ENCODE data around the gene B3GAT2.
A peak's percentile ranks its signal among the peaks of the same experiment; 100 is the strongest.
"Not testable (repeated sequence)": the region's sequence is repeated elsewhere in the genome, so short reads cannot be mapped to it uniquely, and the experiment has no call there.

The B3GAT2 gene

DNA sequence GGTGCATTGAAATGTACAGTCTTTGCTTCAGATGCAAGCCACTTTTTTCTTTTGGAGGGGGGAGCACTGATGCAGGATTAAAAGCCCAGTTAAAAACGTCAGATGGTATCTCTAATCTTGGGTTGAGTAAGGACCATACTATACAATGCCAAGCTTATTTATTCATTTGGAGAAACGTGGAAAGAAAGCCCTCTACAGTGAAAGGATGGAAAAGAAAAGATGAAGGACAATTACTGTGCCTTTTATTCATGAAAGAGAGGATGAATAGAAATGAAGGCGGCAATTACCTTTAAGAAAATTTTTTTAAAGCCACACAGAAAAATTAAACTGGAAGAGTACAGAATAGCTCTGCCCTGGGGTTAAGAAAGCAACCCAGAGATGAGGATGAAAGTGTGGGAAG is 2.7 kb downstream of the B3GAT2 start:
- H3K36me3 Mint-ChIP-seq (ENCODE audit: low read depth): no peaks in the 10 kb centered on the region
- H3K4me1 Mint-ChIP-seq: peaks cover 14% of the 10 kb centered on the region
- no peak overlapping the region for H3K27ac Mint-ChIP-seq
- ATAC-seq (no peak), DNase-seq (no peak)
- H3K4me3 Mint-ChIP-seq: no peak overlapping the region
- H3K27me3 Mint-ChIP-seq: peaks cover 61% of the 10 kb centered on the region
- H3K9me3 Mint-ChIP-seq: no peaks in the 10 kb centered on the region

DNA sequence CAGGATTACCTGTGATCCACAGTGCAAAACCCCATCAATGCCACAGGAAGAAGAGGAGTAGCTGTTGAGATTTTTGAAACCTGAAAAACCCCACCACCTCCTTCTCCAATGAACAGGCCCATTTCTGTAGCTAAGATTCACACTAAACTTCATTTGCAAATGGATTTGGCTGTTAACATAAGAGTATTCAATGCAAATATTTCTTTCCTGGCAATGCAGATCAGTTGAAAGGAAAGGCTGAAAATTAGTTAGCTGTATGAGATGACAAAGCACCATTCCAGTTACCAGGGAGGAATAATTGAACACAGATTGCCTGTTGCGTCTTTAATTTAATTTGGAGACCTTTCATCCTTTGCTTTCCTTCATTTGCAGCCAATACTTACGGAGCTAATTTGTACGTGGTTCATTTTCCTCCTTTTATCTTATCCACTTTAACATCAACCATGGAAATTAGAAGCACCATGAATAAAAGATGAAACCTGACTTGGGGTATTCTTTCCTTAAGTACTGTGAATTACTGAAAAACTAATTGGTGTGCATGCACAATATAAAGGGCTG is 4.2 kb downstream of the B3GAT2 start:
- H3K27ac Mint-ChIP-seq: no peak overlapping the region
- H3K36me3 Mint-ChIP-seq (ENCODE audit: low read depth): no peaks in the 10 kb centered on the region
- DNase-seq: no peak
- ATAC-seq: no peak
- H3K27me3 Mint-ChIP-seq: peaks cover 48% of the 10 kb centered on the region
- H3K4me3 Mint-ChIP-seq: no peak overlapping the region
- no peaks in the 10 kb centered on the region for H3K9me3 Mint-ChIP-seq
- H3K4me1 Mint-ChIP-seq: peaks cover 14% of the 10 kb centered on the region

- not testable (repeated sequence) for H3K4me1 Mint-ChIP-seq; H3K36me3 Mint-ChIP-seq (ENCODE audit: low read depth); DNase-seq; H3K9me3 Mint-ChIP-seq; H3K4me3 Mint-ChIP-seq; H3K27ac Mint-ChIP-seq; ATAC-seq
- peaks cover 12% of the 10 kb centered on the region for H3K27me3 Mint-ChIP-seq
Observed at GRCh38 chr6:70944321-70944720, 12.5 kb downstream of the B3GAT2 start.

GRCh38 chr6:70933853-70934252 is 23.0 kb downstream of the B3GAT2 start:
- no peak overlapping the region for H3K4me3 Mint-ChIP-seq
- ATAC-seq: no peak
- no peak for DNase-seq
- no peaks in the 10 kb centered on the region for H3K4me1 Mint-ChIP-seq
- peaks cover 10% of the 10 kb centered on the region for H3K27me3 Mint-ChIP-seq
- no peaks in the 10 kb centered on the region for H3K36me3 Mint-ChIP-seq (ENCODE audit: low read depth)
- no peaks in the 10 kb centered on the region for H3K9me3 Mint-ChIP-seq
- no peak overlapping the region for H3K27ac Mint-ChIP-seq

GRCh38 chr6:70905742-70906141 is 51.1 kb downstream of the B3GAT2 start:
- Mint-ChIP-seq H3K27ac (no peak overlapping the region), H3K36me3 (ENCODE audit: low read depth) (no peaks in the 10 kb centered on the region), H3K9me3 (no peaks in the 10 kb centered on the region), H3K4me1 (no peaks in the 10 kb centered on the region), H3K27me3 (peaks cover 10% of the 10 kb centered on the region), H3K4me3 (no peak overlapping the region)
- no peak for ATAC-seq
- DNase-seq: no peak

- Mint-ChIP-seq H3K27ac (no peak overlapping the region), H3K9me3 (no peaks in the 10 kb centered on the region), H3K4me1 (no peaks in the 10 kb centered on the region), H3K4me3 (no peak overlapping the region), H3K36me3 (ENCODE audit: low read depth) (no peaks in the 10 kb centered on the region), H3K27me3 (peaks cover 7% of the 10 kb centered on the region)
- DNase-seq (no peak), ATAC-seq (no peak)
Observed at GRCh38 chr6:70903665-70904452, 53.0 kb downstream of the B3GAT2 start.

- DNase-seq: no peak
- Mint-ChIP-seq H3K36me3 (ENCODE audit: low read depth) (no peaks in the 10 kb centered on the region), H3K4me3 (no peak overlapping the region), H3K27ac (no peak overlapping the region), H3K27me3 (peaks cover 10% of the 10 kb centered on the region), H3K9me3 (no peaks in the 10 kb centered on the region), H3K4me1 (no peaks in the 10 kb centered on the region)
- no peak for ATAC-seq
Observed at GRCh38 chr6:70901324-70901723, 55.5 kb downstream of the B3GAT2 start.

DNA sequence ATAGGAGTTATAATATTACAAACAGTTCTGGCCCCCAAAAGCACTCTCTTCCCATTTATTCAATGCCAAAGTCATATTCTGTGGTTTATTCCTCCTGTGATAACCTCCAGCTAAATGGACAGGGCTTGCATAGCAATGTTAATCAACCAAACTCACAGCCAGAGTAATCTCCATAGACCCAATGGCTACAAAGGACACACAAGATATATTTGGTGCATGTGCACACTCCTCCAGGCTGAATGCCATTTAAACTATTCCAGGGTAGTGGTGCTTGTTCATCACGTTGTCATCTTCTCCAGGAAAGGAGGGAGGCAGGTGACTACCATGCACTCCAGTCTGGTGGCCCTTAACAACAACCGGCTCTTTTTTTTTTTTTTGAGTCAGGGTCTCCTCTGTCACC is 56.8 kb downstream of the B3GAT2 start:
- peaks cover 10% of the 10 kb centered on the region for H3K27me3 Mint-ChIP-seq
- ATAC-seq (no peak), DNase-seq (no peak)
- no peaks in the 10 kb centered on the region for H3K4me1 Mint-ChIP-seq
- H3K27ac Mint-ChIP-seq: no peak overlapping the region
- no peaks in the 10 kb centered on the region for H3K9me3 Mint-ChIP-seq
- no peaks in the 10 kb centered on the region for H3K36me3 Mint-ChIP-seq (ENCODE audit: low read depth)
- no peak overlapping the region for H3K4me3 Mint-ChIP-seq

DNA sequence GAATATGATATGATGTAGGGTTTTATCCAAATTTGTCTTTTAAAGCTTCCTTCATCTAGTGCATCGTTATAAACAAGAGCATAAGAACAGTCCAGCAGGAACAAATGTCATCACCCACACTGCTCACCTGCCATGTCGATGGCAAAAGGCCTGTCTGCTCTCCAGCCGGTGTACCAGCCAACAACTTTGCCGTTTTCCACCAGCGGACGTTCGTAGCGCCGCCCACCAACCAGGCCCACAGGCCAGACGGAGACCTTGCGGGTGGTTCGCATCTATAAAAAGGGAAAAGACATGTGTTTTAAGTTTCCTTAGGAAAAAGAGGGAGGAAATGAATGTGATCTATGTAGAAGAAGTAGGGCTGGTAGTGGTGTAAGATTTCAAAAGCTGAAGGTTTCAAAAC is 62.9 kb downstream of the B3GAT2 start:
- no peak for ATAC-seq

GRCh38 chr6:70889270-70889669 is 67.6 kb downstream of the B3GAT2 start:
- ATAC-seq (no peak), DNase-seq (no peak)
- H3K36me3 Mint-ChIP-seq (ENCODE audit: low read depth): no peaks in the 10 kb centered on the region
- H3K27ac Mint-ChIP-seq: no peak overlapping the region
- no peaks in the 10 kb centered on the region for H3K4me1 Mint-ChIP-seq
- peaks cover 2% of the 10 kb centered on the region for H3K27me3 Mint-ChIP-seq
- no peak overlapping the region for H3K4me3 Mint-ChIP-seq
- no peaks in the 10 kb centered on the region for H3K9me3 Mint-ChIP-seq

More for the DNA sequence above, 62.9 kb downstream of the B3GAT2 start:
- Mint-ChIP-seq H3K36me3 (ENCODE audit: low read depth) (no peaks in the 10 kb centered on the region), H3K27ac (no peak overlapping the region), H3K9me3 (no peaks in the 10 kb centered on the region), H3K4me3 (no peak overlapping the region), H3K27me3 (peaks cover 7% of the 10 kb centered on the region), H3K4me1 (no peaks in the 10 kb centered on the region)
- DNase-seq: no peak

DNA sequence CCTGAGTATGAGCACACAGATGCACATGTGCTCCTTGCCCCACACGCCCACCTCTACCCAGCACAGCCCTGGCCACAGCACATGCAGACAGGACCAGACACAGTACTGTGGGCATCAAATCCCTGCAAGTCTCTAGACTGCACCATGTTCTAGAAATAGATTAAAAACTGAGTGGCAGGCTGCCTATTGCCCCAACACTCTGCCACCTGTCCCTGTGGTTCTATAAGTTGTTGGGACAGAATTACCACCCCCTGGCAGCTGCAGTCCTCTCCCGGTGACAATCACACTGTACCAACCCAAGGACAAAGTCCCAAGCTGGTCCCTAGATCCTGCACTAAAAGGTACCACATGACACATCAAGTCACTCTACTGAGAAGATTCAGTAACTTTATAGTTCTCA is 70.2 kb downstream of the B3GAT2 start:
- Mint-ChIP-seq H3K4me1 (no peaks in the 10 kb centered on the region), H3K4me3 (no peak overlapping the region), H3K27me3 (peaks cover 2% of the 10 kb centered on the region), H3K36me3 (ENCODE audit: low read depth) (no peaks in the 10 kb centered on the region), H3K9me3 (no peaks in the 10 kb centered on the region), H3K27ac (no peak overlapping the region)
- DNase-seq: no peak
- no peak for ATAC-seq

DNA sequence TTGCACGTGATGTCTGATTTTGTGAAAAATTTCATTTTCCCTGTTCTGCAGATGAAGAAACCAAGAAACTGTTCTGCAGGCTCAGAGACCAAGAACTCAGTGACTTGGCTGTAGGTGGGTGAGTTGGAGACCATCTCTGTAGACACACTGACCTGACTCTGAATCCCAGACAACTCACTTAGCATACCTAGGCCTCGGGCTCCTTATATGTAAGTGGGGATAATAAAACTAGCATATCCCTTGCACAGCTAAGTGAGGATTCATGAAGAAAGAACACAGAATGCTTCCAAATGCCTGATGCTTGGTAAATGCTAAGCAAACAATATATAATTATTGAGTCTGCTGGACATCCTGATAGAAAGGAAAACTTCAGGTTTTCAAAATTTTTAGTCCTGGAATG is 70.8 kb downstream of the B3GAT2 start:
- Mint-ChIP-seq H3K4me1 (no peaks in the 10 kb centered on the region), H3K27ac (no peak overlapping the region), H3K9me3 (no peaks in the 10 kb centered on the region), H3K36me3 (ENCODE audit: low read depth) (no peaks in the 10 kb centered on the region), H3K27me3 (peaks cover 2% of the 10 kb centered on the region), H3K4me3 (no peak overlapping the region)
- DNase-seq (no peak), ATAC-seq (no peak)

DNA sequence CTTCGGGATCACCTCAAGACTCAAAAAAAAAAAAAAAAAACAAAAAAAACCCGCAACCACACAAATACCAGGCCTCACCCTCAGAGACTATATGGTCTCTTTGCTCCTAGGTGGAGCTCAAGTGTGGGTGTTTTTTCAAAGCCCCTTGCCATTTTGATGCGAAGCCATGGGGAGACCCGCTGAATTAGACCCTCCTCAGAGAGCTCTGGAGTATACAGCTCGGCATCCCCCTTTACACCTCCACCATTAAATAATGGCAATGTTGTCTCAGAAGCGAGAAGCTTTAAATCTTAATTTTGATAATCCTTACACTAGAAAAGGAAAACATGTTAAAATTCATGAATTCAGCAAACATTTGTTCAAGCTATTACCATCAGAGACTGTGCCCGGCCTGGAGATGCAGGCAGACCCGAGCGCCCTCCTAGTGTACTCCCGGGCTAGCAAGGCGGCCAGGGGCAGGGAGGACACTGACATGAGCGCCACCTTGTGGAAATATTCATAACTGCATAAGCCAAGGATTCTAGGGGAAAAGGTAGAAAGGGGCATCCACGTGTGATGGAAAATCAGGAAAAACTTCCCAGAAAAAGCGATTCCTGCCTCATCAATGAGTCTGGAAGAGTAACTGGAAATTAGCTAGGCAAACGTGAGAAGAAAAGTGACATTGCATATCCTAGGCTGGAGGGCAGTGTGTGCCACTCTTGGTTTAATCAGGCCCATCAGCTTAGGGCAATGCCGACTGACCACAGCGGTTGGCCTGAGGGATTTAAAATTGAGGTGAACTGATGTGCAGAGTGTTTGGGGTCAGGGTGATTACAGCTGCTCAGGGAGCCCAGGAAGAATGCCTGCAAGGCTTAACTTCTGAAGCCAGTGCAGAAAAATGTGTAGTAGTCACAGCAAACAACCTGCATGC is 72.5 kb downstream of the B3GAT2 start:
- no peak overlapping the region for H3K4me3 Mint-ChIP-seq
- DNase-seq (peak; percentile 61), ATAC-seq (peak; percentile 69)
- H3K27ac Mint-ChIP-seq: no peak overlapping the region
- no peaks in the 10 kb centered on the region for H3K36me3 Mint-ChIP-seq (ENCODE audit: low read depth)
- H3K4me1 Mint-ChIP-seq: no peaks in the 10 kb centered on the region
- H3K27me3 Mint-ChIP-seq: peaks cover 6% of the 10 kb centered on the region
- H3K9me3 Mint-ChIP-seq: no peaks in the 10 kb centered on the region

GRCh38 chr6:70879496-70879895 is 77.4 kb downstream of the B3GAT2 start:
- Mint-ChIP-seq H3K4me3 (no peak overlapping the region), H3K36me3 (ENCODE audit: low read depth) (no peaks in the 10 kb centered on the region), H3K27me3 (peaks cover 14% of the 10 kb centered on the region), H3K27ac (no peak overlapping the region), H3K4me1 (no peaks in the 10 kb centered on the region), H3K9me3 (no peaks in the 10 kb centered on the region)
- ATAC-seq (no peak), DNase-seq (no peak)
